ENCODE measurements around the gene TNFRSF17. TPM values are rescaled to one million over a fixed set of nuclear protein-coding genes. Genes with fewer than 3 reads are reported as not detected.

The TNFRSF17 gene
- total RNA-seq, 2 donors from 2014 or later = not detected

DNA sequence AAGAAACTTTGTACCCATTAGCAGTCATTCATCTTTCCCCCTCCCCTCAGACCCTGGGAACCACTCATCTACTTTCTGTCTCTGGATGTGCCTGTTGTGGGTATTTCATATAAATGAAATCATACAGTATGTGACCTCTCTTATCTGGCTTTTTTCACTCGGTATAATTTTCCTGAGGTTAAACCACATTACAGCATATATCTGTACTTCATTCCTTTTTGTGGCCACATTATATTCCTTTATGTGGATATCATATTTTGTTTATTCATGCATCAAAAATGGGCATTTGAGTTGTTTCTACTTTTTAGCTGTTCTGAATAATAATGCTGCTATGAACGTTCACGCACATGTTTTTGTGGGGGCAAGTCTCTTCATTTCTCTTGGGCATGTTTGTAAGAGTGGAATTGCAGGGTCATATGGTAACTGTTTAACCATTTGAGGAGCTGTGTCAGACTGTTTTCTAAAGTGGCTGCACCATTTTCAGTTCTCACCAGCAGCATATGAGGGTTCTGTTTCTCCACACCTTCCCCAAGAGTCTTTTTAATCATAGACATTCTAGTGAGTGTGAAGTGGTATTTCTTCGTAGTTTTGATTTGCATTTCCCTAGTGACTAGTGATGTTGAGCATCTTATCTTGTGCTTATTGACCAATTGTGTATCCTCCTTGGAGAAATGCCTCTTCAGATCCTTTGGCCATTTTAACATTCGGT lies 15.3 kb downstream of the TNFRSF17 start:
- TF ChIP-seq, protein P1, sequence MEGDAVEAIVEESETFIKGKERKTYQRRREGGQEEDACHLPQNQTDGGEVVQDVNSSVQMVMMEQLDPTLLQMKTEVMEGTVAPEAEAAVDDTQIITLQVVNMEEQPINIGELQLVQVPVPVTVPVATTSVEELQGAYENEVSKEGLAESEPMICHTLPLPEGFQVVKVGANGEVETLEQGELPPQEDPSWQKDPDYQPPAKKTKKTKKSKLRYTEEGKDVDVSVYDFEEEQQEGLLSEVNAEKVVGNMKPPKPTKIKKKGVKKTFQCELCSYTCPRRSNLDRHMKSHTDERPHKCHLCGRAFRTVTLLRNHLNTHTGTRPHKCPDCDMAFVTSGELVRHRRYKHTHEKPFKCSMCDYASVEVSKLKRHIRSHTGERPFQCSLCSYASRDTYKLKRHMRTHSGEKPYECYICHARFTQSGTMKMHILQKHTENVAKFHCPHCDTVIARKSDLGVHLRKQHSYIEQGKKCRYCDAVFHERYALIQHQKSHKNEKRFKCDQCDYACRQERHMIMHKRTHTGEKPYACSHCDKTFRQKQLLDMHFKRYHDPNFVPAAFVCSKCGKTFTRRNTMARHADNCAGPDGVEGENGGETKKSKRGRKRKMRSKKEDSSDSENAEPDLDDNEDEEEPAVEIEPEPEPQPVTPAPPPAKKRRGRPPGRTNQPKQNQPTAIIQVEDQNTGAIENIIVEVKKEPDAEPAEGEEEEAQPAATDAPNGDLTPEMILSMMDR (conservative IDR thresholded peaks at IDR 0.05) = no peak
- no peak for DNase-seq
- Mint-ChIP-seq H3K27ac (no peak overlapping the region), H3K9me3 (no peaks in the 10 kb centered on the region), H3K27me3 (ENCODE audit: insufficient read depth) (no peaks in the 10 kb centered on the region), H3K4me3 (no peak overlapping the region), H3K36me3 (ENCODE audit: low read depth) (no peaks in the 10 kb centered on the region), H3K4me1 (peaks cover 7% of the 10 kb centered on the region)
- Histone ChIP-seq H3K27me3 (ENCODE audit: control insufficient read depth, insufficient read depth, low read length, poor library complexity, severe bottlenecking) (no peaks in the 10 kb centered on the region), H3K36me3 (ENCODE audit: control insufficient read depth, insufficient read depth, low read length) (no peaks in the 10 kb centered on the region), H3K9ac (ENCODE audit: extremely low read depth, low read length, poor library complexity, severe bottlenecking) (no peak overlapping the region), H3K9me3 (ENCODE audit: control insufficient read depth, low read length) (no peaks in the 10 kb centered on the region), H3K4me3 (ENCODE audit: low read length) (no peak overlapping the region), H3K4me1 (ENCODE audit: control insufficient read depth, insufficient read depth, low read length) (no peaks in the 10 kb centered on the region), H3K27ac (ENCODE audit: low read depth, low read length) (no peak overlapping the region)
- 92 to 97% methylated on average over 4 to 5 of the region's 5 CpGs for WGBS, 2 experiments (ENCODE audit: insufficient coverage in 1 of 2, insufficient read length in 1 of 2)

DNA sequence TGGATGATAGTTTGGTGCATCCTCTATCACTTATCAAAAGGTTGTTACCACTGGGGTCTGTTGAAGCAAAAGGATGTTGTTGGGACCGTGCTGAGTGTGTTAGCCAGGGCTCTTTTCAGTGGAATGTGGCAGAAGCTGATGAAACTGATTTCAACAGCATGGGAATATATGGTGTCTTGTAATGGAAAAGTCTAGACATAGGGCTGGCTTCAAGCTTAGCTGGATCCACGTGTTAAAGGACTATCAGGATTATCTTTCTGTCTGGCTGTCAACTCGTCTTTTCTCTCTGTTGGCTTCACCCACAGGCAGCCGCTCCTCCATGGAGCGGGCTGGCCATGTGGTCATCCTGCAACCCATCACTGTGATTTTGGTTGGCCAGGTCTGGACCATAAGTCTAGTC lies 20.2 kb downstream of the TNFRSF17 start:
- Histone ChIP-seq H3K9me3 (ENCODE audit: control insufficient read depth, low read length) (no peaks in the 10 kb centered on the region), H3K4me1 (ENCODE audit: control insufficient read depth, insufficient read depth, low read length) (no peaks in the 10 kb centered on the region), H3K9ac (ENCODE audit: extremely low read depth, low read length, poor library complexity, severe bottlenecking) (no peak overlapping the region), H3K27me3 (ENCODE audit: control insufficient read depth, insufficient read depth, low read length, poor library complexity, severe bottlenecking) (no peaks in the 10 kb centered on the region), H3K36me3 (ENCODE audit: control insufficient read depth, insufficient read depth, low read length) (no peaks in the 10 kb centered on the region), H3K27ac (ENCODE audit: low read depth, low read length) (no peak overlapping the region), H3K4me3 (ENCODE audit: low read length) (no peak overlapping the region)
- Mint-ChIP-seq H3K9me3 (no peaks in the 10 kb centered on the region), H3K36me3 (ENCODE audit: low read depth) (no peaks in the 10 kb centered on the region), H3K27ac (no peak overlapping the region), H3K4me1 (peaks cover 5% of the 10 kb centered on the region), H3K4me3 (no peak overlapping the region), H3K27me3 (ENCODE audit: insufficient read depth) (no peaks in the 10 kb centered on the region)
- TF ChIP-seq, protein P1 (conservative IDR thresholded peaks at IDR 0.05) = no peak
- whole genome bisulfite sequencing, 2 experiments (ENCODE audit: insufficient coverage in 1 of 2, insufficient read length in 1 of 2) = 67 to 86% methylated on average over 2 to 5 of the region's 5 CpGs
- no peak for DNase-seq

DNA sequence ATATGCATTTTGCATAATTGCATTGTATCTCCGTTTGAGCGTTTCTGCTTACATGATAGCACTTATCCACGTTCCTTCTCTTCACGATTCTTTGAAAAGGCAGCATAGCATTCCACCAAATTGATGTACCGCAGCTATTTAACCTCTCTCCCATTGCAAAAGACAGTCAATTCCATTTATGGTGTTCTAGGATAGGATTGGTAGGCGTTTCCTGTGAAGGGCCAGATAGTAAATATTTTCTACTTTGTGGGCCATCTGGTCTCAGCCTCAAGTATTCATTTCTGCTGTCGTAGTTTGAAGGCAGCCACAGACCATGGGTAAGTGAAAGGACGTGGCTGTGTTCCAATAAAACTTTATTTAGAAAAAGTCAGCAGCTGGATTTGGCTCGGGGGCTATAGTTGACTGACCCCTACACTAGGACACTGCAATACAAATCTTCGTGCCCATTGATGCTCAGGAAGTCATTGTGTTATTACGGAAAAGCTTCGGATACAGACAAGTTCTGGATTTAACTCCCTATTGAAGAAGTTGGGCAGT lies 21.6 kb downstream of the TNFRSF17 start:
- TF ChIP-seq, protein P1 (conservative IDR thresholded peaks at IDR 0.05) = no peak
- Histone ChIP-seq H3K4me3 (ENCODE audit: low read length) (no peak overlapping the region), H3K4me1 (ENCODE audit: control insufficient read depth, insufficient read depth, low read length) (no peaks in the 10 kb centered on the region), H3K9ac (ENCODE audit: extremely low read depth, low read length, poor library complexity, severe bottlenecking) (no peak overlapping the region), H3K9me3 (ENCODE audit: control insufficient read depth, low read length) (no peaks in the 10 kb centered on the region), H3K27ac (ENCODE audit: low read depth, low read length) (no peak overlapping the region), H3K27me3 (ENCODE audit: control insufficient read depth, insufficient read depth, low read length, poor library complexity, severe bottlenecking) (no peaks in the 10 kb centered on the region), H3K36me3 (ENCODE audit: control insufficient read depth, insufficient read depth, low read length) (no peaks in the 10 kb centered on the region)
- H3K4me1 Mint-ChIP-seq = peaks cover 5% of the 10 kb centered on the region
- no peak overlapping the region for H3K27ac Mint-ChIP-seq
- no peaks in the 10 kb centered on the region for H3K9me3 Mint-ChIP-seq
- WGBS, 2 experiments (ENCODE audit: insufficient coverage in 1 of 2, insufficient read length in 1 of 2) = 93 to 100% methylated on average over 10 to 12 of the region's 12 CpGs
- no peak for DNase-seq
- H3K4me3 Mint-ChIP-seq = no peak overlapping the region
- no peaks in the 10 kb centered on the region for H3K36me3 Mint-ChIP-seq (ENCODE audit: low read depth)
- no peaks in the 10 kb centered on the region for H3K27me3 Mint-ChIP-seq (ENCODE audit: insufficient read depth)
